GM23338 (cell line): ENCODE measurements around the gene PPP2R2D. TPM values are rescaled to one million over a fixed set of nuclear protein-coding genes. Genes with fewer than 3 reads are reported as not detected.
A peak's percentile ranks its signal among the peaks of the same experiment; 100 is the strongest.

ENCODE experiments used
- ATAC-seq: fragments of 200-7000 bp; cut with Tn5 transposase; 3 replicates; pipeline ENCODE4 v1.9.1; 2020
- DNase-seq: peaks from one replicate; pipeline ENCODE4 v3.0.0-alpha.2; 2015; ENCODE audit warnings: low spot score
- H2AFZ ChIP-seq: fragments of 200-600 bp; sonication (generic); 2 replicates; pipeline ENCODE4 v1.8.0; 2016; ENCODE audit warnings: antibody characterized with exemption, mild to moderate bottlenecking, moderate library complexity
- H3F3A ChIP-seq: fragments of 200-600 bp; sonication (generic); replicated peaks from 2 replicates; pipeline ENCODE4 v1.8.0; 2017; ENCODE audit warnings: antibody characterized with exemption, mixed run types, low read depth
- H3K27ac ChIP-seq: fragments of 200-600 bp; sonication (generic); 2 replicates; pipeline ENCODE4 v1.6.1; 2016; ENCODE audit warnings: low read depth
- H3K27me3 ChIP-seq: fragments of 200-600 bp; sonication (generic); 2 replicates; pipeline ENCODE4 v1.8.0; 2016; ENCODE audit warnings: mild to moderate bottlenecking, mixed run types, moderate library complexity; ENCODE audit not compliant: insufficient read depth
- H3K36me3 ChIP-seq: fragments of 200-600 bp; sonication (generic); 2 replicates; pipeline ENCODE4 v1.8.0; 2016; ENCODE audit warnings: mild to moderate bottlenecking; ENCODE audit not compliant: insufficient read depth
- H3K4me1 ChIP-seq: fragments of 200-600 bp; sonication (generic); 2 replicates; pipeline ENCODE4 v1.8.0; 2016; ENCODE audit warnings: mild to moderate bottlenecking, moderate library complexity; ENCODE audit not compliant: insufficient read depth
- H3K4me2 ChIP-seq: fragments of 200-600 bp; sonication (generic); 2 replicates; pipeline ENCODE4 v1.7.1; 2017; ENCODE audit warnings: mixed run types
- H3K4me3 ChIP-seq: fragments of 200-600 bp; sonication (generic); 2 replicates; pipeline ENCODE4 v1.6.1; 2016; ENCODE audit warnings: mixed run types
- H3K79me2 ChIP-seq: fragments of 200-600 bp; sonication (generic); replicated peaks from 2 replicates; pipeline ENCODE4 v1.8.0; 2017; ENCODE audit warnings: mild to moderate bottlenecking; ENCODE audit not compliant: insufficient read depth
- H3K9me2 ChIP-seq: fragments of 200-600 bp; sonication (generic); 2 replicates; pipeline ENCODE4 v1.8.0; 2017; ENCODE audit not compliant: insufficient read depth
- H4K20me1 ChIP-seq: fragments of 200-600 bp; sonication (generic); replicated peaks from 2 replicates; pipeline ENCODE4 v1.8.0; 2017; ENCODE audit warnings: mild to moderate bottlenecking; ENCODE audit not compliant: insufficient read depth
- H3K27ac Mint-ChIP-seq: 2 replicates; pipeline ENCODE4 v1.8.0; 2020; ENCODE audit warnings: inconsistent platforms, mild to moderate bottlenecking, moderate library complexity, mixed read lengths
- H3K27me3 Mint-ChIP-seq: 3 replicates; pipeline ENCODE4 v1.8.0; 2022; ENCODE audit warnings: low read depth, mild to moderate bottlenecking, moderate library complexity, mixed read lengths, inconsistent platforms; ENCODE audit not compliant: insufficient read depth, poor library complexity
- H3K36me3 Mint-ChIP-seq: 3 replicates; pipeline ENCODE4 v1.8.0; 2021; ENCODE audit warnings: low read depth, mild to moderate bottlenecking, inconsistent platforms, moderate library complexity, mixed read lengths
- H3K4me1 Mint-ChIP-seq: 3 replicates; pipeline ENCODE4 v1.8.0; 2020; ENCODE audit warnings: mild to moderate bottlenecking, inconsistent platforms, mixed read lengths
- H3K4me3 Mint-ChIP-seq: 3 replicates; pipeline ENCODE4 v1.8.0; 2021; ENCODE audit warnings: moderate library complexity, mild to moderate bottlenecking, inconsistent platforms, mixed read lengths
- H3K9me3 Mint-ChIP-seq: 3 replicates; pipeline ENCODE4 v1.8.0; 2020; ENCODE audit warnings: moderate library complexity, mild to moderate bottlenecking, inconsistent platforms, mixed read lengths
- CREB1 ChIP-seq: fragments of 250-450 bp; sonication (Bioruptor Pico); IDR thresholded peaks from 2 replicates; pipeline ENCODE4 v1.5.0; 2020; ENCODE audit warnings: low read depth, mild to moderate bottlenecking, moderate library complexity
- JUNB ChIP-seq: IDR thresholded peaks from one replicate; pipeline ENCODE4 v1.6.1; 2016; ENCODE audit warnings: antibody characterized with exemption; ENCODE audit not compliant: unreplicated experiment
- STAT1 ChIP-seq: IDR thresholded peaks from one replicate; pipeline ENCODE4 v1.6.1; 2016; ENCODE audit warnings: antibody characterized with exemption; ENCODE audit not compliant: unreplicated experiment
- ZNF114 ChIP-seq: fragments of 250-450 bp; sonication (Bioruptor Pico); IDR thresholded peaks from 2 replicates; pipeline ENCODE4 v1.5.0; 2020; ENCODE audit warnings: mild to moderate bottlenecking, moderate library complexity
- ZNF331 ChIP-seq: fragments of 250-450 bp; sonication (Bioruptor Pico); IDR thresholded peaks from 2 replicates; pipeline ENCODE4 v1.5.0; 2020; ENCODE audit warnings: low read depth, mild to moderate bottlenecking, moderate library complexity
- polyA plus RNA-seq: library from polyadenylated mRNA; unstranded; fragments of >200 nt; fragmentation: Nextera tagmentation; extraction: Ambion mirVana; gene quantifications from 2 replicates; pipeline ENCODE4 v1.2.1, GENCODE V29; 2016
- total RNA-seq: library from RNA; depleted of rRNA; stranded (reverse); fragments of >200 nt; shearing (Covaris generic); gene quantifications from 2 replicates; pipeline ENCODE4 v1.2.3, GENCODE V29; 2014
- TF ChIP-seq, protein P1 (sequence below), 2 experiments: fragments of 200-600 bp in 1 of 2; sonication (generic) in 1 of 2; conservative IDR thresholded peaks; 2 replicates each; pipeline versions ENCODE4 v1.5.1 to v1.6.1; 2016 to 2017; ENCODE audit warnings: antibody characterized with exemption in 2 of 2, low read depth in 2 of 2, mild to moderate bottlenecking in 2 of 2, moderate library complexity in 1 of 2
- TF ChIP-seq, protein P2 (sequence below): IDR thresholded peaks from 2 replicates; pipeline ENCODE4 v1.6.1; 2016; ENCODE audit warnings: antibody characterized with exemption
- TF ChIP-seq, protein P3 (sequence below): IDR thresholded peaks from one replicate; pipeline ENCODE4 v1.6.1; 2018; ENCODE audit warnings: antibody characterized with exemption; ENCODE audit not compliant: unreplicated experiment

Gene PPP2R2D
- total and polyA plus RNA-seq, 2 experiments from 2014 or later = 28.8 to 33.7 TPM

DNA sequence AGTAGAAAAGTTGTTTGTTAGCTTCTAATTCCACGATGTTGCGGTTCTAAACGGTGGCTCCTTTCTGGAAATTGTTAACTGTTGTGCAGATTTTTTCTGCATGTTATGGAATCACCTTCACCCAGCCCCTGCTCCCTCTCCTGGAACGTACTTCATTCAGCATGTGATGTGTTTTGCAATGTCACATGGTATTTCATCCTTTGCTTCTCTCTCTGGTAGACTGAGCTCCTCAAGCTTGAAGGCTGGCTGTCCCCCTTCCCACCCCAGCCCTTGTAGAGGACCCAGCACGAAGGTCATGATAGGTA is 4.4 kb downstream of the PPP2R2D start:
- ATAC-seq = no peak
- peaks cover 86% of the 10 kb centered on the region for H3K79me2 ChIP-seq
- H2AFZ ChIP-seq = no peak overlapping the region
- H3K9me2 ChIP-seq = no peaks in the 10 kb centered on the region
- Mint-ChIP-seq H3K27ac (peak overlapping the region; percentile 39; the same call in 1 of the 2 replicates), H3K4me3 (no peak overlapping the region), H3K36me3 (peaks cover 17% of the 10 kb centered on the region), H3K27me3 (peaks cover 2% of the 10 kb centered on the region), H3K4me1 (peaks cover 38% of the 10 kb centered on the region), H3K9me3 (no peaks in the 10 kb centered on the region)
- H3K36me3 ChIP-seq = no peaks in the 10 kb centered on the region; the same call in 1 of the 2 replicates
- H3K4me3 ChIP-seq = no peak overlapping the region
- H3K4me2 ChIP-seq = 0 out of 2 replicates have a peak overlapping the region, but pooled peaks have one; percentile 32
- H4K20me1 ChIP-seq = peaks cover 65% of the 10 kb centered on the region
- peaks cover 35% of the 10 kb centered on the region for H3K4me1 ChIP-seq
- H3K27me3 ChIP-seq = no peaks in the 10 kb centered on the region
- no peak for DNase-seq
- H3F3A ChIP-seq = no peaks in the 10 kb centered on the region
- H3K27ac ChIP-seq = no peak overlapping the region
- no peak for TF ChIP-seq JUNB
- no peak for TF ChIP-seq STAT1
- TF ChIP-seq, protein P1, sequence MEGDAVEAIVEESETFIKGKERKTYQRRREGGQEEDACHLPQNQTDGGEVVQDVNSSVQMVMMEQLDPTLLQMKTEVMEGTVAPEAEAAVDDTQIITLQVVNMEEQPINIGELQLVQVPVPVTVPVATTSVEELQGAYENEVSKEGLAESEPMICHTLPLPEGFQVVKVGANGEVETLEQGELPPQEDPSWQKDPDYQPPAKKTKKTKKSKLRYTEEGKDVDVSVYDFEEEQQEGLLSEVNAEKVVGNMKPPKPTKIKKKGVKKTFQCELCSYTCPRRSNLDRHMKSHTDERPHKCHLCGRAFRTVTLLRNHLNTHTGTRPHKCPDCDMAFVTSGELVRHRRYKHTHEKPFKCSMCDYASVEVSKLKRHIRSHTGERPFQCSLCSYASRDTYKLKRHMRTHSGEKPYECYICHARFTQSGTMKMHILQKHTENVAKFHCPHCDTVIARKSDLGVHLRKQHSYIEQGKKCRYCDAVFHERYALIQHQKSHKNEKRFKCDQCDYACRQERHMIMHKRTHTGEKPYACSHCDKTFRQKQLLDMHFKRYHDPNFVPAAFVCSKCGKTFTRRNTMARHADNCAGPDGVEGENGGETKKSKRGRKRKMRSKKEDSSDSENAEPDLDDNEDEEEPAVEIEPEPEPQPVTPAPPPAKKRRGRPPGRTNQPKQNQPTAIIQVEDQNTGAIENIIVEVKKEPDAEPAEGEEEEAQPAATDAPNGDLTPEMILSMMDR (conservative IDR thresholded peaks at IDR 0.05; ENCODE audit: low read depth in 2 of 2) = no peak

DNA sequence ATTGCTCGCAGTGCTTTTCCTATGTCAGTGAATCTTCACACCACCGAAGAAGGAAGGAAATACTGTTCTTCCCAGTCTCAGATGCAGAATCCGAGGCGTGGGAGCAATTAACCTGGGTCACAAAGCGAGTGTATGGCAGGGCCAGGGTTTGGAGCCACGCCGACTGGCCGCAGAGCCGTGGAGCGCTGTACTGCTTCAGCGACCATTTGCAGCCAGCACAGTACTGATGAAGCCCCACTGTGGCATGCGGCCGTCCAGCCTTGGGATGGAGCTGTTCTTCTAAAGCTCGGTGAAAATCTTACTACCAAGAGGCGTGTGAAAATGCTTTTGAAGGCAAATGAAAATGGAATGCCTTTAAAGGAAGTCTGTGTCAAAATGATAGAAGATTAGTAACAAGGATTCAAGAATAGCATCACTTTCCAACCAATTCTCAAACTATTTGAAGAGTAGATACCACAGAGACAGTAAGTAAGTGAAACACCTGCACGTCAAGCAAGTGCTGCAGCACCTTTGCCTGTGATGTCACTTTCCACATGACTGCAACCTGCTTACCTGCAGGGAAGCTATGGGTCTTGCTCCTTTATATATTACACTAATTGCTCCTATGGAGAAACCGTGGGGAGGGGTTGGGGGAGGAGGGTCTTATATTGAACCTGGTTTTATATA is 4.9 kb downstream of the PPP2R2D start:
- Mint-ChIP-seq H3K4me1 (peaks cover 38% of the 10 kb centered on the region), H3K36me3 (peaks cover 17% of the 10 kb centered on the region), H3K27ac (peak overlapping the region; percentile 39; the same call in 1 of the 2 replicates), H3K27me3 (peaks cover 2% of the 10 kb centered on the region), H3K4me3 (no peak overlapping the region), H3K9me3 (no peaks in the 10 kb centered on the region)
- H3K4me3 ChIP-seq = no peak overlapping the region
- H3K4me2 ChIP-seq = no peak overlapping the region
- no peaks in the 10 kb centered on the region for H3F3A ChIP-seq
- peaks cover 91% of the 10 kb centered on the region for H3K79me2 ChIP-seq
- no peak overlapping the region for H3K27ac ChIP-seq
- DNase-seq (no peak), ATAC-seq (no peak)
- TF ChIP-seq, protein P2, sequence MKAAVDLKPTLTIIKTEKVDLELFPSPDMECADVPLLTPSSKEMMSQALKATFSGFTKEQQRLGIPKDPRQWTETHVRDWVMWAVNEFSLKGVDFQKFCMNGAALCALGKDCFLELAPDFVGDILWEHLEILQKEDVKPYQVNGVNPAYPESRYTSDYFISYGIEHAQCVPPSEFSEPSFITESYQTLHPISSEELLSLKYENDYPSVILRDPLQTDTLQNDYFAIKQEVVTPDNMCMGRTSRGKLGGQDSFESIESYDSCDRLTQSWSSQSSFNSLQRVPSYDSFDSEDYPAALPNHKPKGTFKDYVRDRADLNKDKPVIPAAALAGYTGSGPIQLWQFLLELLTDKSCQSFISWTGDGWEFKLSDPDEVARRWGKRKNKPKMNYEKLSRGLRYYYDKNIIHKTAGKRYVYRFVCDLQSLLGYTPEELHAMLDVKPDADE = no peak
- no peak for TF ChIP-seq CREB1 (CRISPR knock-in tag)
- TF ChIP-seq, protein P3, sequence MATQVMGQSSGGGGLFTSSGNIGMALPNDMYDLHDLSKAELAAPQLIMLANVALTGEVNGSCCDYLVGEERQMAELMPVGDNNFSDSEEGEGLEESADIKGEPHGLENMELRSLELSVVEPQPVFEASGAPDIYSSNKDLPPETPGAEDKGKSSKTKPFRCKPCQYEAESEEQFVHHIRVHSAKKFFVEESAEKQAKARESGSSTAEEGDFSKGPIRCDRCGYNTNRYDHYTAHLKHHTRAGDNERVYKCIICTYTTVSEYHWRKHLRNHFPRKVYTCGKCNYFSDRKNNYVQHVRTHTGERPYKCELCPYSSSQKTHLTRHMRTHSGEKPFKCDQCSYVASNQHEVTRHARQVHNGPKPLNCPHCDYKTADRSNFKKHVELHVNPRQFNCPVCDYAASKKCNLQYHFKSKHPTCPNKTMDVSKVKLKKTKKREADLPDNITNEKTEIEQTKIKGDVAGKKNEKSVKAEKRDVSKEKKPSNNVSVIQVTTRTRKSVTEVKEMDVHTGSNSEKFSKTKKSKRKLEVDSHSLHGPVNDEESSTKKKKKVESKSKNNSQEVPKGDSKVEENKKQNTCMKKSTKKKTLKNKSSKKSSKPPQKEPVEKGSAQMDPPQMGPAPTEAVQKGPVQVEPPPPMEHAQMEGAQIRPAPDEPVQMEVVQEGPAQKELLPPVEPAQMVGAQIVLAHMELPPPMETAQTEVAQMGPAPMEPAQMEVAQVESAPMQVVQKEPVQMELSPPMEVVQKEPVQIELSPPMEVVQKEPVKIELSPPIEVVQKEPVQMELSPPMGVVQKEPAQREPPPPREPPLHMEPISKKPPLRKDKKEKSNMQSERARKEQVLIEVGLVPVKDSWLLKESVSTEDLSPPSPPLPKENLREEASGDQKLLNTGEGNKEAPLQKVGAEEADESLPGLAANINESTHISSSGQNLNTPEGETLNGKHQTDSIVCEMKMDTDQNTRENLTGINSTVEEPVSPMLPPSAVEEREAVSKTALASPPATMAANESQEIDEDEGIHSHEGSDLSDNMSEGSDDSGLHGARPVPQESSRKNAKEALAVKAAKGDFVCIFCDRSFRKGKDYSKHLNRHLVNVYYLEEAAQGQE = no peak
- no peak for TF ChIP-seq JUNB
- no peak for TF ChIP-seq ZNF114
- TF ChIP-seq ZNF331 (CRISPR knock-in tag) = no peak
- peaks cover 70% of the 10 kb centered on the region for H4K20me1 ChIP-seq
- no peaks in the 10 kb centered on the region for H3K27me3 ChIP-seq
- no peaks in the 10 kb centered on the region; the same call in 1 of the 2 replicates for H3K36me3 ChIP-seq
- H3K4me1 ChIP-seq = peaks cover 35% of the 10 kb centered on the region
- H3K9me2 ChIP-seq = no peaks in the 10 kb centered on the region
- H2AFZ ChIP-seq = no peak overlapping the region
